Measurements from ENCODE around the gene TMEM88.
A peak's percentile ranks its signal among the peaks of the same experiment; 100 is the strongest.
"Not testable (repeated sequence)": the region's sequence is repeated elsewhere in the genome, so short reads cannot be mapped to it uniquely, and the experiment has no call there.

Gene TMEM88

GRCh38 chr17:7852919-7853690, 1.8 kb upstream of the TMEM88 start:
- H3K9ac ChIP-seq (ENCODE audit: low read depth, low read length) = peak overlapping the region; percentile 25; the same call in 1 of the 2 replicates
- peaks cover 5% of the 10 kb centered on the region; the same call in 1 of the 2 replicates for H3K4me1 ChIP-seq (ENCODE audit: insufficient read depth, low read length)
- no peaks in the 10 kb centered on the region for H3K9me3 ChIP-seq (ENCODE audit: control insufficient read depth, insufficient read depth, low read length)
- no peaks in the 10 kb centered on the region for H3K36me3 ChIP-seq (ENCODE audit: insufficient read depth, low read length)

GRCh38 chr17:7853691-7854038, 1.2 kb upstream of the TMEM88 start:
- peak overlapping the region; percentile 25; the same call in 1 of the 2 replicates for H3K9ac ChIP-seq (ENCODE audit: low read depth, low read length)
- no peaks in the 10 kb centered on the region for H3K36me3 ChIP-seq (ENCODE audit: insufficient read depth, low read length)
- no peaks in the 10 kb centered on the region for H3K9me3 ChIP-seq (ENCODE audit: control insufficient read depth, insufficient read depth, low read length)
- H3K4me1 ChIP-seq (ENCODE audit: insufficient read depth, low read length) = peaks cover 5% of the 10 kb centered on the region; the same call in 1 of the 2 replicates

- Histone ChIP-seq H3K9me3 (ENCODE audit: control insufficient read depth, insufficient read depth, low read length) (no peaks in the 10 kb centered on the region), H3K4me1 (ENCODE audit: insufficient read depth, low read length) (peaks cover 5% of the 10 kb centered on the region; the same call in 1 of the 2 replicates), H3K36me3 (ENCODE audit: insufficient read depth, low read length) (no peaks in the 10 kb centered on the region), H3K9ac (ENCODE audit: low read depth, low read length) (peak overlapping the region; percentile 25; the same call in 1 of the 2 replicates)
These were observed 638 bp upstream of the TMEM88 start for GRCh38 chr17:7854078-7854777.

- H3K9ac ChIP-seq (ENCODE audit: low read depth, low read length) = peak overlapping the region; percentile 35; the same call in 1 of the 2 replicates
These were observed 769 bp downstream of the TMEM88 start for GRCh38 chr17:7855660-7856010.

GRCh38 chr17:7856011-7856810, 1.3 kb downstream of the TMEM88 start:
- Histone ChIP-seq H3K9me3 (ENCODE audit: control insufficient read depth, insufficient read depth, low read length) (no peaks in the 10 kb centered on the region), H3K4me1 (ENCODE audit: insufficient read depth, low read length) (peaks cover 5% of the 10 kb centered on the region; the same call in 1 of the 2 replicates), H3K9ac (ENCODE audit: low read depth, low read length) (peak overlapping the region; percentile 92), H3K36me3 (ENCODE audit: insufficient read depth, low read length) (no peaks in the 10 kb centered on the region)

More at GRCh38 chr17:7855660-7856010, 769 bp downstream of the TMEM88 start:
- Histone ChIP-seq H3K4me1 (ENCODE audit: insufficient read depth, low read length) (peaks cover 5% of the 10 kb centered on the region; the same call in 1 of the 2 replicates), H3K9me3 (ENCODE audit: control insufficient read depth, insufficient read depth, low read length) (no peaks in the 10 kb centered on the region), H3K36me3 (ENCODE audit: insufficient read depth, low read length) (no peaks in the 10 kb centered on the region)

GRCh38 chr17:7856811-7857712, 2.2 kb downstream of the TMEM88 start, which contains the start of gene NAA38:
TSS of gene NAA38 (minus strand) at chr17:7857559. CDS start at chr17:7857463, 96 bp downstream.
- H3K36me3 ChIP-seq (ENCODE audit: insufficient read depth, low read length) = no peaks in the 10 kb centered on the region
- peak within 1 kb of the TSS; percentile 92 for H3K9ac ChIP-seq (ENCODE audit: low read depth, low read length)
- H3K9me3 ChIP-seq (ENCODE audit: control insufficient read depth, insufficient read depth, low read length) = no peaks in the 10 kb centered on the region
- H3K4me1 ChIP-seq (ENCODE audit: insufficient read depth, low read length) = peaks cover 5% of the 10 kb centered on the region; the same call in 1 of the 2 replicates

- Histone ChIP-seq H3K9me3 (ENCODE audit: control insufficient read depth, insufficient read depth, low read length) (no peaks in the 10 kb centered on the region), H3K9ac (ENCODE audit: low read depth, low read length) (peak within 1 kb of the TSS; percentile 92), H3K4me1 (ENCODE audit: insufficient read depth, low read length) (peaks cover 7% of the 10 kb centered on the region; the same call in 1 of the 2 replicates), H3K36me3 (ENCODE audit: insufficient read depth, low read length) (no peaks in the 10 kb centered on the region)
These were observed 3.1 kb downstream of the TMEM88 start, which contains the start of gene CYB5D1 for GRCh38 chr17:7857713-7858521. TSS of gene CYB5D1 (plus strand) at chr17:7858003. CDS start at chr17:7858135, 132 bp downstream.

- Histone ChIP-seq H3K9me3 (ENCODE audit: control insufficient read depth, insufficient read depth, low read length) (no peaks in the 10 kb centered on the region), H3K4me1 (ENCODE audit: insufficient read depth, low read length) (peaks cover 11% of the 10 kb centered on the region; the same call in 1 of the 2 replicates), H3K36me3 (ENCODE audit: insufficient read depth, low read length) (no peaks in the 10 kb centered on the region), H3K9ac (ENCODE audit: low read depth, low read length) (peak overlapping the region; percentile 92)
These were observed 3.6 kb downstream of the TMEM88 start for GRCh38 chr17:7858522-7858810.

GRCh38 chr17:7859028-7859427, 4.2 kb downstream of the TMEM88 start:
- Histone ChIP-seq H3K4me1 (ENCODE audit: insufficient read depth, low read length) (peaks cover 11% of the 10 kb centered on the region; the same call in 1 of the 2 replicates), H3K9ac (ENCODE audit: low read depth, low read length) (peak overlapping the region; percentile 92), H3K36me3 (ENCODE audit: insufficient read depth, low read length) (peaks cover 3% of the 10 kb centered on the region; the same call in 1 of the 2 replicates), H3K9me3 (ENCODE audit: control insufficient read depth, insufficient read depth, low read length) (no peaks in the 10 kb centered on the region)

- Histone ChIP-seq H3K36me3 (ENCODE audit: insufficient read depth, low read length) (peaks cover 3% of the 10 kb centered on the region; the same call in 1 of the 2 replicates), H3K4me1 (ENCODE audit: insufficient read depth, low read length) (peaks cover 6% of the 10 kb centered on the region; the same call in 1 of the 2 replicates), H3K9me3 (ENCODE audit: control insufficient read depth, insufficient read depth, low read length) (no peaks in the 10 kb centered on the region), H3K9ac (ENCODE audit: low read depth, low read length) (no peak overlapping the region)
These were observed 8.0 kb downstream of the TMEM88 start for GRCh38 chr17:7862692-7863437.

GRCh38 chr17:7864384-7864783, 9.5 kb downstream of the TMEM88 start:
- H3K9me3 ChIP-seq (ENCODE audit: control insufficient read depth, insufficient read depth, low read length); H3K4me1 ChIP-seq (ENCODE audit: insufficient read depth, low read length); H3K9ac ChIP-seq (ENCODE audit: low read depth, low read length); H3K36me3 ChIP-seq (ENCODE audit: insufficient read depth, low read length): not testable (repeated sequence)

GRCh38 chr17:7864995-7865650, 10.3 kb downstream of the TMEM88 start:
- H3K4me1 ChIP-seq (ENCODE audit: insufficient read depth, low read length) = peaks cover 6% of the 10 kb centered on the region; the same call in 1 of the 2 replicates
- H3K9ac ChIP-seq (ENCODE audit: low read depth, low read length) = no peak overlapping the region
- no peaks in the 10 kb centered on the region for H3K9me3 ChIP-seq (ENCODE audit: control insufficient read depth, insufficient read depth, low read length)
- H3K36me3 ChIP-seq (ENCODE audit: insufficient read depth, low read length) = peaks cover 3% of the 10 kb centered on the region; the same call in 1 of the 2 replicates

All from ES-I3 (cell line).